Renal cortex interstitium (tissue), 11 donors: ENCODE data around the gene CACNG1. TPM values are rescaled to one million over a fixed set of nuclear protein-coding genes. Genes with fewer than 3 reads are reported as not detected.
"Not testable (repeated sequence)": the region's sequence is repeated elsewhere in the genome, so short reads cannot be mapped to it uniquely, and the experiment has no call there.

Experiments
- DNase-seq, 11 donors: peaks; one replicate each; pipeline ENCODE4 v3.0.0-alpha.2; 2013; ENCODE audit warnings: low read depth in 9 of 11, low spot score in 4 of 11; ENCODE audit errors: extremely low read depth in 1 of 11
- polyA plus RNA-seq, 3 donors: library from polyadenylated mRNA; unstranded; fragments of 120-200 nt; gene quantifications; one replicate each; pipeline ENCODE4 v1.2.1, GENCODE V29; 2013; ENCODE audit not compliant: insufficient read length in 3 of 3

The CACNG1 gene
- polyA plus RNA-seq, 3 donors = not detected

DNA sequence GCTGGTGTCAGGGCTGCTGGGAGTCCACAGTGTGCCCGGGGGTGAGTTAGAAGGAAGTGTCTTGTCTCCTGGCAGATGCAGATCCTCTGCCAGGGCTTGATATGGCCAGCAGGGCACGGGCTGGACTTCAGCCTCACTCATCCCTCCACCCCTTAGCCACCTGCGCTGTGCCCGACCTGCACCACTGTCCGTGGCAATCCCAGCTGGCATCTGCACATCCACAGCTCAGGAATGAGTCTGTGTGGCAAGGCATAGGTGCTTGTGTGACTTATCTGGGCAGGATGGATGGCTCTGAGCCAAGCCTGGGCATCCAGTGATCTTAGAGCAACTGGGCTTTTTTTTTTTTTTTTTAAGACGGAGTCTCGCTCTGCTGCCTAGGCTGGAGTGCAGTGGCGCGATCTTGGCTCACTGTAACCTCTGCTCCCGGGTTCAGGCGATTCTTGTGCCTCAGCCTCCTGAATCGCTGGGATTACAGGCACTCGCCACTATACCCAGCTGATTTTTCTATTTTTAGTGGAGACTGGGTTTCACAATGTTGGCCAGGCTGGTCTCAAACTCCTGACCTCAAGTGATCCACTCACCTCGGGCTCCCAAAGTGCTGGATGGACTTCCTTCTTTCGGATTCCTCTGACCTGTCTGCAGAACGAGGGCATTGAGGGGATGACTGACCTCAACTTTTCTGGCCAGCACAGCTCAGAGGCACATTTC is 22.5 kb upstream of the CACNG1 start:
- DNase-seq = no peak

DNA sequence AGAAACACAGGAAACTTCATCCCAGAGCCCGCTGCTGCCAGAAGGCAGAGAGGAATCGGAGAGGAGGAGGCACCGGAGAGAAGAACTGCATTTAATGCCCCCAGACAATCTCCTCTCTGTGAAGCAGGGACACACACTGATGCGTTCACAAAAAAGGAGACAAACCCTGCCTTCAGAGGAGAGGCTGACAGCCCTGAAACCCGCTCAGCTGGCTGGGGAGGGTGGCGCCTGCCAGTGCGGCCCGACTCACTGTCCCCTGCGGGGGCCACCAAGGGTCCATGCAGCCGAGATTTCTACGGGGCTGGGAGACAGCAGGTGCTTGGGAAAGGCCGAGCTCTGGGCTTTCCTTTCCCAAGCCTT is 21.9 kb upstream of the CACNG1 start:
- DNase-seq = no peak

DNA sequence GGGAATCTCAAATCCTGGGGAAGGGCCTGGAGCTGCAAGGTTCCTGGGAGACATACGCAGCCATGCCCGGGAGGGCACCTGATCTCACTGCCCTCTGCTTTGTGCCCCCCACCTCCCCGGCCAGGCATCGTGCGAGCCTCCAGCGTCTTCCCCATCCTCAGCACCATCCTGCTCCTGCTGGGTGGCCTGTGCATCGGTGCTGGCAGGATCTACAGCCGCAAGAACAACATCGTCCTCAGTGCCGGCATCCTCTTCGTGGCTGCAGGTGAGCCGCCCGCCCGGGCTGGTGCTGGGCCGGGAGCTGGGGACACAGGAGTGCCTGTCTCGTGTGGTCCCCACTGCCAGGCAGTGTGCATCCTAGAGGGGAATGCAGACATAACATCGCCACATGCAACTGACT is 19.6 kb upstream of the CACNG1 start:
- DNase-seq = no peak

DNA sequence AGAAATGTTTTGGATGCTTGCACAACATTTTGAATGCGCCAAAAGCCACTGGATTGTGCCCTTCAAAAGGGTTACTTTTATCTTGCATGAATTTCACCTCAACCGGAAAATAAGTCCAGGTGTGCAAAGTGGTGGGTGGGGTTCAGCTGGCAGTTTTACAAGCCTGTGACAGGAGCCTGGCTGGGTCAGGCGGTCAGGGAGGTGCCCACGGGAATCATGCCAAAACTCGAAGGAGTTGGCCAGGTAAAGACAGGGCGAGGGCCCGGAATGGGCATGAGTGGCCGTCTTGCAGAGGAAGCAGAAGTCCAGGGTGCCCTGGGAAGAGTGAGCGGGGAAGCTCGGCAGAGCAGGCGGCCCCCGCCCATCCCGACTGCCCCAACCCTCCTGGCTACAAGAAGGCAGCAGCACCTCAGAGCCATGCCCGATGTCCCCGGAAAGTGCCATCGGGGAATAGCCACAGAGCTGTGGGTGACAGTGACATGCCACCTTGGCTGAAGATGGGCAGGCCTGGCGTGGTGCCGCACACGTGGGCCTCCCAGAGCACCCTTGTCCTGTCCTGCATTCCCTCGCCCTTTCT is 19.1 kb upstream of the CACNG1 start:
- DNase-seq = no peak

DNA sequence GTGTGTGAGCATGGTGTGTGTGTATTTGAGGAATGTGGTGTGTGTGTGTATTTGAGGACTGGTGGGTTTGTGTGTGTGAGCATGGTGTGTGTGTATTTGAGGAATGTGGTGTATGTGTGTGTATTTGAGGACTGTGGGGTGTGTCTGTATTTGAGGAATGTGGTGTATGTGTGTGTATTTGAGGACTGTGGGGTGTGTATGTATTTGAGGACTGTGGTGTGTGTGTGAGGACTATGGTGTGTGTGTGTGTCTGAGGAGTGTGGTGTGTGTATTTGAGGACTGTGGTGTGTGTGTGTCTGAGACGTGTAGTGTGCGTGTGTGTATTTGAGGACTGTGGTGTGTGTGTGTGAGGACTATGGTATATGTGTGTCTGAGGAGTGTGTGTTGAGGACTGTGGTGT is 18.0 kb upstream of the CACNG1 start:
- DNase-seq = no peak

DNA sequence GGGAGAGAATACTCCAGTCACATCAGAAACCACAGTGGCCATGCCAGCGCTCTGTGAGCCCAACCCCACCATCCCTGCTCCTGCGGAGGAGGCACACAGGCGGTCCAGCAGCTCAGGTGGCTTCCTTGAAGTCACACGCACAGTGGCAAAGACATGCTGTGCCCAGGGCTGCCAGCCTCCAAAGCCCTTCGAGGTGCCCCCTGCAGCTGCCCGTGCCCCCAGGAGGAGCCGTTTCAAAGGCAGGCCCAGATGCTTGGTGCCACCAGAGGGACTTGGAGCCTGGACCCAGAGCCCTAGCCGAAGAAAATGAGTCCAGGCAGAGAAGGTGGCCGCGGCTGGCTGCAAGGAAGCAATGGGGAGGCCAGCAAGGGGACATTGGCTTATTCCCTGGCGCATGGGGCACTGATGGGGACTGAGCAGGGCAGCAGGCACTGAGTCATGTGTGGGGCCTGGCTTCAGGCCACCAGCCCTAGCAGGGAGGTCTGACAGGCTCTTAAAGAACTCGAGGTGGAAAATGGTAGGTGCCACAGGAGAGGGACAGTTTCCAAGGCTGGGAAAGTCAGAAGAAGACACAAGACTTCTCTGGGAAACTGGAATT is 17.2 kb upstream of the CACNG1 start:
- DNase-seq = no peak

DNA sequence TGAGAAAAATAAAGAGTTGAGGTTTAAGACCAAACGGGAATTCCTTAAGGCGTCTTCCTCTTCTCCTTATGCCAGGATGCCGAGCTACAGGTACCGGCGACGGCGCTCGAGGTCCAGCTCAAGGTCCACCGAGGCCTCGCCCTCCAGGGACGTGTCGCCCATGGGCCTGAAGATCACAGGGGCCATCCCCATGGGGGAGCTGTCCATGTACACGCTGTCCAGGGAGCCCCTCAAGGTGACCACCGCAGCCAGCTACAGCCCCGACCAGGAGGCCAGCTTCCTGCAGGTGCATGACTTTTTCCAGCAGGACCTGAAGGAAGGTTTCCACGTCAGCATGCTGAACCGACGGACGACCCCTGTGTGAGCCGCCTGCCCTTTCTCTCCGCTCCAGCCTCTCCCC is 13.7 kb upstream of the CACNG1 start:
- DNase-seq = no peak

DNA sequence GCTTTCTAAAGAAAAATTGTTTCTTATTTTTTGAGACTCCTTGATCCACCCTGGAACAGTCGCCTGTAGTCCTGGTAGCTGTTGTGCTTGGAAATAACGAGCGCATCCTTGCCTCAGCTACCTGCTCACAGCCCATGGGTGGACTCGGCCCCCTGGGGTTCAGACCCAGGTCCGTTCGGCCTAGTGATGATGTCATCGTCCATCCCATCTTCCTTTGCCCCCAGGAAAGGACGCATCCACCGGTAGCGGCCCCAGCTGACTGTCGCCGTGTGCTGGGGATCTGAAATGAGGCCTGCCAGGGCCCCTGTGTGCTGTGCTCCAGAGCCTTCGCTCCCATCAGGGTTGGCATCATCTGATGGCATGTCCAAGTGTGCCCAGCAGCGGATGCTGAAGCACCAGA is 12.0 kb upstream of the CACNG1 start:
- DNase-seq = no peak

DNA sequence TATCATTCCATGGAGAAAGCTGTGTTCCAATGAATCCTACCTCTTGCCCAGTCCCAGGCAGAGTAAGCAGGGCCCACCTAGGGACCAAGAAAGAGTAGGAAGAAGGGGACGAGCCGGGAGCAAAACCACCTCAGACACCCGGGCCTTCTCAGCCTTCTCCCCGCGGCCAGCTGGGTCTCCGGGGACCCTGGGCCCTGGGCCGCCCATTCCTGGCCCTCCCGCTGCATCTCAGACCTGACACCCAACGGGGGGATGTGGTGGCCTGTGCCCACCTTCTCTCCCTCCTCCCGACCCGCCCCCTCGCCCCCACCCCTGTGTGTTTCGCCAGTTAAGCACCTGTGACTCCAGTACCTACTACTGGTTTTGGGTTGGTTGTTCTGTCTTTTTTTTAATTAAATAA is 11.4 kb upstream of the CACNG1 start:
- DNase-seq = no peak

DNA sequence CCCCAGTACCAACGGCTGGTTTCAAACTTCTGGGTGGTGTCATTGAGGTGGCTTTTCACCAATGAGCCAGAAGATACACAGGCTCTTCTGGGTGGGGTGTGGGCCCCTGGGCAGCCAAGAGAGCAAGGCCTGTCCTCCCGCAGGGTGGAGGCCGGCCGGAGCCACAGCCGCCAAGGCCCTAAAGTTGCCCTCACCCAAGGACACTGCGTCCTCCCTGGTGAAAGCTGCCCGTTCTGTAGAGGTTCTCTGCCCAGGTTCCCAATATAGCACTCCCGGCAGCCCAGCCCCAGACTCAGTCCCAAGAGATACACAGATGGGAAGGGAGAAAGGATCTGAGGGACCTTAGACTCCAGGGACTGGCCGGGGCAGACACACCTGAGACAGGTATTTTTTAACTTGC is 10.7 kb upstream of the CACNG1 start:
- DNase-seq = no peak

DNA sequence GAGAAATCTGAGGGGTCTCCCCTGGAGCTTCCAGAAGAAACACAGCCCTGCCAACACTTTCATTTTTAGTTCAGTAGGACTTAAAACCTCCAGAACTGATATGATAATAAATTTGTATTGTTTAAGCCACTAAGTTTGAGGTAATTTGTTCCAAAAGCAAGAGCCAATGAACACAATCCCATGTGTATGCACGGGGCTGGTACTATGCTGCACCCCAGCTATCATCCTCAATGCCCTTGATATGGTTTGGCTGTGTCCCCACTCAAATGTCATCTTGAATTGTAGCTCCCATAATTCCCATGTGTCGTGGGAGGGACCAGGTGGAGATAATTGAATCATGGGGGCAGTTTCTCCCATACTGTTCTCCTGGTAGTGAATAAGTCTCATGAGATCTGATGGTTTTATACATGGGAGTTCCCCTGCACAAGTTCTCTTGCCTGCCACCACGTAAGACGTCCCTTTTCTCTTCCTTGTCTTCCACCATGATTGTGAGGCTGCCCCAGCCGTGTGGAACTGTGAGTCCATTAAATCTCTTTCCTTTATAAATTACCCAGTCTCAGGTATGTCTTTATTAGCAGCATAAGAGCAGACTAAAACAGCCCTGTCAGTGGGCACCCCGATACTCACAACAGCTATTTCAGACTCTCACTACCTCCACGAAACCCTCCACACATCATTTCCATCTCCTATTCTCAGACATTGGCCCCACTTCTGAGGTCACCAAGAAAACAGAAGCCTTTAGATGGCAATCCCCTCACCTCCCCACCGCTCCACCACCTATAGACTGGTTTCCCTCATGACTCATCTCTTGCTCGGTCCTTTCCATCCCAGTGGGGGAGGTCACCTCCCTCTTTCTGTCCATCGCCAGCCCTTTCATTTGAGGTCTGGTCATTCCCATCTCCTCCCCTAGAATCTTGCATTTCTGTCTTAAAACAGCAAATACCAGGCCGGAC is 8.9 kb upstream of the CACNG1 start:
- no peak for DNase-seq

DNA sequence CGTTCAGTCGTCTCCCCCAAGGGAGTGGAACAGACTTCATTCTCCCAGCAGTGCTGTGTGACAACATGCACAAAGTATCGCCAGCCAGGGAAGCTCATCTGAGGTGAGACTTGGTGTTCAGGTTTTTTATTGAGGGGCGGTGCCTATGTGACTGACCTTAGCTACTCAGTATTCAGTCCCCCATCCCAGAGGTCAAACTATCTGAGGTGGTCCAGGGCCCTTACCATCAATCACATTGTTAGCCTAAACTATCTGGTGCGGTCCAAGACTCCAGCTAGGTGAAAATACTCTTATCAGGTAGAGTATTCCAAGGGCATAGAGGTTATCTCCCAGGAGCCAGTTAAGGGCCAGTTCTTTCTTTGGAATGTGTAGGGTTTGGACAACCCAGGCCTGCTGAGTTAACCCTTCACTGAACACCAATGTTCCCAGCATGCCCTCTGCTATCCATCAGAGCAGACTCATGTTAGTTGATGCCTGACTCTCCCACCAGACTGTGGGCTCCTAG is 5.4 kb upstream of the CACNG1 start:
- DNase-seq = no peak

DNA sequence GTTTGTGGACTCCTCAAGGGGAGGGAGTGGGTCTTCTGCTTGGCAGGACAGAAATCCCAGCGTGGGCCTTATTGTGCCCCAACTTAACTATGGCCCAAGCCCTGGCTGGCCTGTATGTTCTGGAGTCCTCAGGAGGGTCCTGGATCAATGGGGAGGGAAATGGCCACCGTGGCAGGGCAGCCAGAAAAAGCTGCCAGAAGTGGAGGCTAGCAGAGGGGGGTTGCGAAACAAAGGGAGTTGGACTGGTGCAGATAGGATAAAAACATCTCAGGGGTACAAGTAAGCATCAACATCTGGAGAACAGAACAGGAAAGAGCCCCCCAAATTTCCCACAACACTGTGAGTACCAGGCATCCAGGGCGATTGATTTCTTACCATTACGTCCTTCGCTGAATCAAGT is 3.7 kb upstream of the CACNG1 start:
- no peak for DNase-seq

DNA sequence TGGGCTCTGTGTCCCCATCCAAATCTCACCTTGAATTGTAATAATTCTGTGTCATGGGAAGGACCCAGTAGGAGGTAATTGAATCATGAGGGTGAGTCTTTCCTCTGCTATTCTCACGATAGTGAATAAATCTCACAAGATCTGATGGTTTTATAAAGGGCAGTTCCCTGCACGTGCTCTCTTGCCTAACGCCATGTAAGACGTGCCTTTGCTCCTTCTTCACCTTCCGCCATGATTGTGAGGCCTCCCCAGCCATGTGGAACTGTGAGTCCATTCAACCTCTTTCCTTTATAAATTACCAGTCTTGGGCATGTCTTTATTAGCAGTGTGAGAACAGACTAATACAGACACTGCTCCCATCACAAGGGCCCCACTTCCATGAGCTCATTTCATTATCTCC is 3.2 kb upstream of the CACNG1 start:
- DNase-seq = not testable (repeated sequence)

DNA sequence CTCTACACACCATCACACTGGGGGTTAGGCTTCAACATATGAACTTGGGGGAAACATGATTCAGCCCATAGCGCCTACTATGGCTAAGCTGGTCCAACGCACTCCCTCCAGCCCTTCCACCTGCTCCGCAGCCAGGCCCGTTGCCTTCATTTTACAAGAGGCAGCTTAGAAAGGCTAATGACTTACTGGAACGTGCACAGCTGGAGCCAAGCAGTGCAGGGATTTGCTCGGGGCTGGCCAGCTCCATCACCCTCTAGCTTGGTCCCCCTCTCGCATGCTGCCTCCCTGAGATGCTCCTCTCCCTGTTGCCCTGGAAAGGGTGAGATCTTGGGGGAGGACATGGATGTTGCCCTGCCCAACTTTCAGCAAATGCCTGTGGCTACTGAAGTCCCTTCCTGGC is 2.8 kb upstream of the CACNG1 start:
- DNase-seq = no peak

DNA sequence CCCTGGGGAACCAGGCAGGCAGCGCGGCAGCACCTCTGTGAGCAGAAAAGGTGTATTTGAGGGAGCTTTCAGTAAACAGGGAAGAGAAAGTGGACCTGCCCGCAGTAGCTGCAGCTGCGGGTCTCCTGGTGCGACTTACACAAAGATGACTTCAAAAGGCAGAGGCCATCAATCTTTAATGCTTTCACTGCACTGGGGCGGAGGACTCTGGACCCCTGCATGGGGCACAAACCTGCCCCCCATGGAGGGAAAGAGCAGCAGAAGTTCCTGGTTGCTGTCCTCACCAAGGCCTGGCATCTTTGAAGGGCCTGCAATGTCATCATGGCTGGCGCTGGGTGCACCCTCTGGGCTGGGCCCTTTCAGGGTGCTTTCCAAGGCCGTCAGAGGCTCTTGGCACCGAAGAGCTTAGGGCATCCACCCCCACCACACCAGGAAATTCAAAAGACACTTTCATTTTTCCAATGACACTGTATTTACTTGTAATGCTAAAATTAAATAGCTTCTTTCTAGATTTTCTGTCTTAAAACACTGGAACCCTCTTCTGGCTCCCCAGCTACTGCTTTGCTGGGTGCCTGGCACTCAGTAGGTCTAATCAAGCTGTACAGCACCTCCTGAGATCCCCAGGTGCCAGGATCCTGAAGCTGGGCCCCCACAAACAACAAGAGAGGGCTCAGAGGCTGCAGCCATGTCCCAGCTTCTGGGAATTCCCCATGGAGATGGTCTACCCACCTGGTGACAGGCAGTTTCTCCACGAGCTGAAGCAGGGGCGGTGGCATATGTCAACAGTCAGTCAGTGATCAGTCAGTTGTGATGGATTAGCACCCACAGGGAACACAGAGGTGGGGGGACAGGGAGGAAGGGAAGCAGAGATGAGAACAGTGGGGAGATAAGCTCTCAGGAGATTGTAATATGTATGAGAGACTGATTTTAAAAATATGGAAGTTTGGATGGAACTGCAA is 2.1 kb upstream of the CACNG1 start:
- no peak for DNase-seq

DNA sequence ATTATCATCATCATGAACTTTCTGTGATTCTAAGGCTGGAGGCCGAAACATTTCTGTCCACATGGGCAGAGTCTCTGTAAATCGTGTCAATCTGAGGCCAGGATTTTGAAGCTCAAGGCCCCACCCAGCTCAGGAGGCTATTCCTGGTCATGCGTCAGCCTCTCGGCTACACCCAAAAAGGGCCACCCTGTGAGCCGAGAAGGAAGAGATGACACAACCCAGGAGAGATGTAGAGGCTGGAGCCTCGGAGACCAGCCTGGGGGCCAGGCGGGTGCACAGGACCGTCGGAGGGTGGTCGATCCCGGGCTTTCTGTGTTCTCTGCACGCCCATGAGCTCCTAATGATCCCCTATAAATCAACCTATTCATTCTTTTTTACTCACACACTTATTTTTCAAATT is 1.1 kb upstream of the CACNG1 start:
- no peak for DNase-seq

DNA sequence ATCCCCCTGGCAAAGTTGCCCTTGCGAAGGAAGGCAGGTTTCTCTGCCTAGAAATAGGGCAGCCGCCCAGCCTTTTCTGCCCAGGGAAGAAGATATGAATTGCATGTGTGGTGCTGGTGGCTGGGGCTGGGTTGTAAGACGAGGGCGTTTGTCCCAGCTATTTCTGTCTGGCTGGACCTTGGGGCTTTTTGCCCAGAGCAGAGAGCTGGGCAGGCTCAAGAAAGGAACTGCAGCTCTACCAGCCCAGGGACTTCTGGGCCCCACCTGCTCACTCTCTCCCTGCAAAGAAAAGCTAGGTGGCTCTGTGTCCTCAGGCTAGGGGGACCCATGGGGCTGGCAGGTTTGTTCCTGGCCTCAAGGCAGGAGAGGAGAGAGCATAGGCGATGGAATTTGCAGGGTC is 586 bp downstream of the CACNG1 start:
- no peak for DNase-seq

DNA sequence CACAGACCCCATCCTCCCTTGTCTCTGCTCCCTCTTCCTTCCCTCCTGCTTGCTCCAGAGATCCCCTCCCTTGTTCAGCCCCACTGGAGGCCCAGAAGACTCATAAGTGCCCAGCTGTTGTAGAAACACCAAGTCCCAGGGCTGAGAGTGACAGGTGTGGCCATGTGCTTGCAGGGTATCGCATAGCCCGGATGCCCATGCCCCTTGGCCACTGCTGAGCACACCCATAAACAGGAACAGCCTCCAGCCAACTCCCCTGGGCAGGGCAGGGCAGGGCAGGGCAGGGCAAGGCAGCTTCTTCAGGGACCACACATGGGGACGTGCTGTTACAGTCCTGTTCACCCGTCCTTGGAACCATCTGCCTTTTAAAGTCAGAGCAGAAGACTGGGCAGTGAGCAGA is 2.0 kb downstream of the CACNG1 start:
- DNase-seq = no peak
